Mesenchymal stem cell (in vitro differentiated cells and primary cell): ENCODE results near the gene ERFE.

Source experiments
- DNase-seq: peaks from one replicate; pipeline ENCODE4 v3.0.0-alpha.2; 2013
- H2AFZ ChIP-seq: one replicate; pipeline ENCODE4 v1.6.1; 2013; ENCODE audit warnings: low read depth, mild to moderate bottlenecking, control low read depth, inconsistent platforms, low read length, moderate library complexity
- H2AK5ac ChIP-seq: 2 replicates; pipeline ENCODE4 v1.6.1; 2013; ENCODE audit warnings: low read length, moderate library complexity, mild to moderate bottlenecking, inconsistent platforms; ENCODE audit not compliant: severe bottlenecking
- H2BK120ac ChIP-seq: one replicate; pipeline ENCODE4 v1.6.1; 2013; ENCODE audit warnings: low read depth, mild to moderate bottlenecking, inconsistent platforms, low read length, moderate library complexity
- H2BK12ac ChIP-seq, 2 experiments: one replicate each; pipeline ENCODE4 v1.6.1; 2013; ENCODE audit warnings: inconsistent platforms in 2 of 2, low read length in 2 of 2, mild to moderate bottlenecking in 2 of 2, moderate library complexity in 2 of 2, control low read depth in 1 of 2
- H2BK15ac ChIP-seq: one replicate; pipeline ENCODE4 v1.6.1; 2013; ENCODE audit warnings: mild to moderate bottlenecking, low read depth, inconsistent platforms; ENCODE audit not compliant: poor library complexity, severe bottlenecking
- H2BK5ac ChIP-seq: 2 replicates; pipeline ENCODE4 v1.6.1; 2013; ENCODE audit warnings: low read depth, mild to moderate bottlenecking, low read length, control low read depth, inconsistent platforms; ENCODE audit not compliant: poor library complexity, severe bottlenecking
- H3K14ac ChIP-seq, 2 experiments: one replicate each; pipeline ENCODE4 v1.6.1; 2013; ENCODE audit warnings: inconsistent platforms in 2 of 2, low read length in 2 of 2, control low read depth in 1 of 2, mild to moderate bottlenecking in 1 of 2, moderate library complexity in 1 of 2
- H3K18ac ChIP-seq, 2 experiments: one replicate each; pipeline ENCODE4 v1.6.1; 2013; ENCODE audit warnings: inconsistent platforms in 2 of 2, low read length in 2 of 2, control low read depth in 1 of 2, low read depth in 1 of 2, mild to moderate bottlenecking in 1 of 2
- H3K23ac ChIP-seq, 2 experiments: one replicate each; pipeline ENCODE4 v1.6.1; 2013; ENCODE audit warnings: inconsistent platforms in 2 of 2, low read length in 2 of 2, mild to moderate bottlenecking in 2 of 2, moderate library complexity in 2 of 2, control low read depth in 1 of 2
- H3K27ac ChIP-seq: 2 replicates; pipeline ENCODE4 v1.5.1; 2013; ENCODE audit warnings: mild to moderate bottlenecking, moderate library complexity, low read length, control low read depth, inconsistent platforms; ENCODE audit not compliant: poor library complexity, severe bottlenecking
- H3K27me3 ChIP-seq, 2 experiments: 2 replicates each; pipeline versions ENCODE4 v1.6.1 to v1.7.0; 2013; ENCODE audit warnings: low read length in 2 of 2, mild to moderate bottlenecking in 2 of 2, moderate library complexity in 2 of 2, control low read depth in 1 of 2, inconsistent platforms in 1 of 2; ENCODE audit not compliant: control insufficient read depth in 1 of 2, insufficient read depth in 1 of 2
- H3K36me3 ChIP-seq, 2 experiments: 2 replicates each; pipeline versions ENCODE4 v1.6.1 to v1.7.0; 2013; ENCODE audit warnings: low read length in 2 of 2, control low read depth in 1 of 2, inconsistent platforms in 1 of 2, low read depth in 1 of 2, mild to moderate bottlenecking in 1 of 2; ENCODE audit not compliant: insufficient read depth in 2 of 2, control insufficient read depth in 1 of 2
- H3K4ac ChIP-seq, 2 experiments: one replicate each; pipeline ENCODE4 v1.6.1; 2013; ENCODE audit warnings: inconsistent platforms in 2 of 2, low read length in 2 of 2, mild to moderate bottlenecking in 2 of 2, moderate library complexity in 2 of 2, control low read depth in 1 of 2, low read depth in 1 of 2
- H3K4me1 ChIP-seq: 2 replicates; pipeline ENCODE4 v1.6.1; 2013; ENCODE audit warnings: low read depth, low read length, control low read depth; ENCODE audit not compliant: control insufficient read depth, insufficient read depth
- H3K4me2 ChIP-seq: 2 replicates; pipeline ENCODE4 v1.6.1; 2013; ENCODE audit warnings: low read length, mild to moderate bottlenecking, inconsistent platforms; ENCODE audit not compliant: poor library complexity, severe bottlenecking
- H3K4me3 ChIP-seq, 2 experiments: 2 replicates each; pipeline versions ENCODE4 v1.5.1 to v1.7.0; 2013; ENCODE audit warnings: low read length in 2 of 2, mild to moderate bottlenecking in 2 of 2, control low read depth in 1 of 2, low read depth in 1 of 2; ENCODE audit not compliant: insufficient read depth in 1 of 2
- H3K79me1 ChIP-seq: replicated peaks from 2 replicates; pipeline ENCODE4 v1.6.1; 2013; ENCODE audit warnings: mild to moderate bottlenecking, control low read depth, low read length, inconsistent platforms; ENCODE audit not compliant: poor library complexity, severe bottlenecking
- H3K9ac ChIP-seq: 2 replicates; pipeline ENCODE4 v1.7.0; 2013; ENCODE audit warnings: mild to moderate bottlenecking, low read length, moderate library complexity
- H3K9me3 ChIP-seq: 2 replicates; pipeline ENCODE4 v1.7.0; 2013; ENCODE audit warnings: mild to moderate bottlenecking, low read length; ENCODE audit not compliant: control insufficient read depth
- H4K8ac ChIP-seq: one replicate; pipeline ENCODE4 v1.6.1; 2013; ENCODE audit warnings: inconsistent platforms, mild to moderate bottlenecking, low read length, moderate library complexity
- H4K91ac ChIP-seq: one replicate; pipeline ENCODE4 v1.6.1; 2013; ENCODE audit warnings: mild to moderate bottlenecking, low read length, inconsistent platforms
- WGBS: methylation state at CpG from one replicate; pipeline ENCODE4 v1.1.7; 2013; ENCODE audit warnings: mixed read lengths; 5-methylcytosine and 5-hydroxymethylcytosine counted together

The ERFE gene

GRCh38 chr2:238168196-238169047 is 9.7 kb downstream of the ERFE start:
- peak overlapping the region; percentile 67 to 73 for H2BK12ac ChIP-seq
- peak overlapping the region; percentile 58 to 71 for H3K18ac ChIP-seq
- peaks cover 46 to 56% of the 10 kb centered on the region in 2 experiments for H3K36me3 ChIP-seq
- H3K27ac ChIP-seq, result peak overlapping the region; percentile 74
- H3K4me1 ChIP-seq, result peaks cover 52% of the 10 kb centered on the region
- peak overlapping the region; percentile 79 for H4K8ac ChIP-seq
- DNase-seq, result no peak
- no peak overlapping the region for H2BK5ac ChIP-seq
- no peak overlapping the region for H3K4me2 ChIP-seq
- H3K9me3 ChIP-seq, result no peaks in the 10 kb centered on the region
- H3K23ac ChIP-seq, result no peak overlapping the region
- H3K4ac ChIP-seq, result no peak overlapping the region
- H2AK5ac ChIP-seq, result peak overlapping the region; percentile 62
- H3K27me3 ChIP-seq, result no peaks in the 10 kb centered on the region
- H2BK15ac ChIP-seq, result peak overlapping the region; percentile 12
- peaks cover 14% of the 10 kb centered on the region for H3K79me1 ChIP-seq
- H3K4me3 ChIP-seq, result peak overlapping the region in 1 of 2 experiments; percentile 52
- peak overlapping the region; percentile 63 for H4K91ac ChIP-seq
- H2AFZ ChIP-seq, result no peak overlapping the region
- H3K14ac ChIP-seq, result no peak overlapping the region
- H2BK120ac ChIP-seq, result no peak overlapping the region
- WGBS, result 96% methylated on average over 11 of the region's 13 CpGs
- peak overlapping the region; percentile 89 for H3K9ac ChIP-seq

GRCh38 chr2:238169048-238169707 is 10.4 kb downstream of the ERFE start:
- Histone ChIP-seq H4K91ac (peak overlapping the region; percentile 1), H3K23ac (no peak overlapping the region), H3K14ac (no peak overlapping the region), H3K4ac (peak overlapping the region in 1 of 2 experiments; percentile 40), H2AK5ac (peak overlapping the region; percentile 59), H3K27me3 (no peaks in the 10 kb centered on the region), H4K8ac (peak overlapping the region; percentile 2), H3K9me3 (no peaks in the 10 kb centered on the region), H3K9ac (peak overlapping the region; percentile 89), H2BK12ac (peak overlapping the region; percentile 6 to 49), H3K18ac (peak overlapping the region; percentile 71 to 82), H3K27ac (peak overlapping the region; percentile 74), H3K4me1 (peaks cover 45% of the 10 kb centered on the region), H3K4me3 (peak overlapping the region in 1 of 2 experiments; percentile 66), H3K36me3 (peaks cover 53 to 62% of the 10 kb centered on the region in 2 experiments), H2BK5ac (no peak overlapping the region), H2BK120ac (no peak overlapping the region), H3K79me1 (peaks cover 15% of the 10 kb centered on the region), H3K4me2 (no peak overlapping the region), H2BK15ac (no peak overlapping the region), H2AFZ (no peak overlapping the region)
- 39% methylated on average over 4 of the region's 6 CpGs for WGBS
- peak; percentile 93 for DNase-seq

- Histone ChIP-seq H3K4me2 (no peak overlapping the region), H3K4ac (peak overlapping the region in 1 of 2 experiments; percentile 91), H3K9me3 (no peaks in the 10 kb centered on the region), H4K91ac (peak overlapping the region; percentile 93), H2BK15ac (peak overlapping the region; percentile 12), H3K23ac (no peak overlapping the region), H3K27ac (peak overlapping the region; percentile 77), H2BK120ac (peak overlapping the region; percentile 11), H3K9ac (peak overlapping the region; percentile 89), H3K18ac (peak overlapping the region; percentile 7 to 87), H3K4me3 (peak overlapping the region in 1 of 2 experiments; percentile 66), H2AK5ac (no peak overlapping the region), H4K8ac (peak overlapping the region; percentile 90), H2AFZ (no peak overlapping the region), H3K36me3 (peaks cover 59 to 69% of the 10 kb centered on the region in 2 experiments), H3K14ac (no peak overlapping the region), H3K4me1 (peaks cover 46% of the 10 kb centered on the region), H2BK5ac (no peak overlapping the region), H3K27me3 (no peaks in the 10 kb centered on the region), H3K79me1 (peaks cover 20% of the 10 kb centered on the region), H2BK12ac (no peak overlapping the region)
- WGBS, result 36% methylated on average over 5 of the region's 5 CpGs
- peak; percentile 99 for DNase-seq
Measured at GRCh38 chr2:238169708-238170251, 11.0 kb downstream of the ERFE start.
